Stimulated activated CD4-positive, alpha-beta T cell treated with anti-CD3 and anti-CD28 coated beads, TNF-alpha, amount 100 ng/mL, for 48 hours (primary cell): ENCODE measurements around the gene FBXL17.

Experiments used
- DNase-seq, 3 donors: peaks; one replicate each; pipeline ENCODE4 v3.0.0-alpha.2; 2020; ENCODE audit warnings: low read depth in 3 of 3

FBXL17 gene

DNA sequence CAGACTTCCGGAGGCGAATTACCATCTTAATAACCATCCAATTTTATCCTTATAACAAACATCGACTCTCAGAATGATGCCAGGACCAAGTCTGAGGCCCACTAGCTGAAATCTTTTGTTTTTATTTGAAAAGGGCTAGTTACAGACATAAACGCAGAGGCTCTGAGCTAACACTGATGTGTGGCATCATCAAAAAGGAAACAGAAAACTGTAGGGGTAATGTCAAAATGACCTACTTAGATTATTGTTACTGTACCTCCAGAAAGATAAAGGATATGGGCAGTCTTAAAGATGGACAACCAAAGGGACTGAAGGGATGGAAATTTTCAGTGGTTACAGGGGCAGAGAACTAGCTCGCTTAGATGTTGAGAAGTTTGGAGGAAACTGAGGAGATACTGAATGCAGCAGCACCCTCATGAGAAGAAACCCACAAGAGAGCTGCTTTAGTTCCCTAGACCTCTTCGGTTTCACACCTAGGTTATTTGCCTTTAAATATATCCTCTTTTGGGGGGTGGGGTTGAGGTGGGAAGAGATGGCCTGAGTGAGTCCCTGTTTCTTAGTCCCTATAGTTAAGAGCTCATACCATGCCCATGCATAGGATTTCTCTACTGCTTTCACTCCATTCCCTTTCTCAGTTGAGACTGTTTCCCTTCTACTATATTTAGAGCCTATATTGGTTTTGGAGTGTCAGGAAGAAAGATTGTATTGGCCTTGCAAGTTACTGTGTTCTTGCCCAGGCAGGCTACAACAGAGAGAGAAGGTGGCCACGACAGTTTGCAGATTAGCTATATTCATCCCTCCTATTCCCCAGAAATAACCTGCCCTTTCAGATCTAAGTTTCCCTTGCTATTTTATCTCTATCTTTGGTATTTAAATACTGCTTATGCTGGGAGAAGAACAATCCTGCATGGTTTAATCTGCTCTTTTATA is 390.8 kb downstream of the FBXL17 start:
- DNase-seq = no peak

DNA sequence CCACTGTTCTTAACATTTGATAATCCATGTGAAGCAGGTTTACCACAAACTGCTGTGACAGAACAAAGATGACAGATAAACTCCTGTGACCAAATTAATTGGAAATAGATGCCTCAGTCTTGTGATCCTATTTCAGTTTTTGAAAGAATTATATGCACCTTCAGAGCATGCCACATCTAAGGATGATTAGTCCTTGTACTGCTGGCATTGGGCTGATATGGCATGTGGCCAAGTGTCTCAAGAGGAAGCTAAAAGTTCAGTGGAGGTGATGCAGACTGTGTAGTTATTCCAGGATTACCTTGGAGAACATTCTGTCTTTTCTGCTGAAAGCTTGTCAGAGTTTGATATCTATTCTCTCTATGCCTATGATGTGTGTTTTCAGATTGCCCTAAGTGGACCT is 396.8 kb downstream of the FBXL17 start:
- DNase-seq = no peak

DNA sequence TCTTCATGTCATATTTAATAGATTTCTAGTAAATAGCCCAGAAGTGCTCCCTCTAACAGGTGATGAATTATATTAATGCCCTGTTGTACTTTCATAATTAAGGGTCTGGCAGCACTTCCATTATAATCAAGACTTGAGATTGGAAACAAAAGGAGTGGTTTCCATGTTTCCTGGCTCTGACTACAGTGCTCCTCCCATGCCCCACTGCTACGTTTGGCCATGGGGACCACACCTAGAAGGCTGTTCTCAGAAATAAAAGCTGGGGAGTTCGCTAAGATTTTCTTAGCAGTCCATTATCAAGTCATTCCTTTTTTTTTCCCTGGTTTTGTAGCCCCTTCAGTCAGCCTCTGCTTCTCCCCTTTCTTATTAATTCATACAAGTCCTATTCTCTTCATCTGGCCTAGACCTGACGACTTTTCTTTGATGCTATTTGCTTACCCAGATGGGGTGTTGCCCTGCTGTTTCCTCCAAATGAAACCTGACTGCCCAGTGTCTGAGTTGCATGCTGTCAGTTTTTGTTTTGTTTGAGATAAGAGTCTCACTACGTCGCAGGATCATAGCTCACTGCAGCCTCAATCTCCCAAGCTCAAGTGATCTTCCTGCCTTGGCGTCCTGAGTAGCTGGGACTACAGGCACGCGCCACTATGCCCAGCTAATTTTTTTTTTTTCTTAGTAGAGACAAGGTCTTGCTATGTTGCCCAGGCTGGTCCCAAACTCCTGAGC is 399.0 kb downstream of the FBXL17 start:
- DNase-seq = no peak

GRCh38 chr5:107980923-107981692 is 400.8 kb downstream of the FBXL17 start:
- DNase-seq = no peak

GRCh38 chr5:107979900-107980299 is 402.0 kb downstream of the FBXL17 start:
- DNase-seq = no peak

DNA sequence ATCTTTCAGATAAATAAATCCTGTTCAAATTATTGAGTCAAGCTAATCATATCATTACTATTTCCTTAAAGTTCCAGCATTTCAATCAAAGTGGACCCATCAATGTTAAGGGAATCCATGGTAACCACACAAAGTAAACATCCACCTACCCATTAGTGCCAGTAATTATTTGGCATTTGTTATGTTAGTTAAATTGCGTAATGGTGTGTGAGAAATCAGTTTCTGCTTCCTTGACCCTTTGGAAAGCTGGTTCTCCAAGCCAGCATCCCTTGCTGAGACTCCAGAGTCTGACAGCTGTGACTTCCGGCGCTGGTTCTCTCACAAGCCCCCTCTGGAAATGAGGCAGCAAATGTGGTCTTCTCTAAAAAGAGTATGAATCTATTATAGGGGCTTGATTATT is 402.6 kb downstream of the FBXL17 start:
- DNase-seq = no peak

DNA sequence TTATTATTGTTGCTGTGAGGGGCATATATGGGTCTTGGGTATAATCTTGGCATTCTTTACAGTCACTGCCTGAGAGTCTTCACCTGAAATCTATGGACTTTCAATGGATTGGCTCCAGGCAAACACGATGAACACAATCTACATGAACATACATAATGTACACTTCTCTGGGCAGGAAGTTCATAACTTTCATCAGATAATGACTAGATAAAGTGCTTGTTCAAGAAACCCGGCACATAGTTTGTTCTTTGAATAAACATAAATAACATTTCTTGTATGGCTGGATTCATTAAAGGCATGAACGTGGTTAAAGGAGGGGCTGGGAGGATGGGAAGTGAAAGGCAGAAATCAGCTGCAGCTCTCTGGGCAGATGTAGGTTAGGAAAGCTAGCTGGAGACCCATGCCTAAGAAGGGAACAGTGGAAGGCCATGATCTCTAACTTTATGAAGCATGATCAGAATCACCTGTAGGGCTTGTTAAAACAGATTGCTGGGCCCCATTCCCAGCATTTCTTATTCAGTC is 404.3 kb downstream of the FBXL17 start:
- DNase-seq = no peak

DNA sequence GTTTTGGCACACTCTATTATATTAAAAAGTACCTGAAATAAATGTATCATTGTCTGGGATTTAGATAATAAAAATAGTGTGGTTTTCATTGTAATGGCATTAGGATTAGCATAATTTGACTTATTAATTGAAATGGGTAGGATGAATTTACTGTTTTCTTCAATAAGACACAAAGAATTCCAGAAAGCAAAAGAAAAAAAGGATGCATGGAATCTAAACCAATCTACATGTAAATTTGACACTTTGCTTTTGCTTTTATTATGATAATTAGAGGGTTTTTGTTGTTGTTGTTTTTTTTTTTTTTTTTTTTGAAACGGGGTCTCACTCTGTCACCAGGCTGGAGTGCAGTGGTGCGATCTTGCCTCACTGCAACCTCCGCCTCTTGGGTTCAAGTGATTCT is 406.3 kb downstream of the FBXL17 start:
- no peak for DNase-seq

- DNase-seq = no peak
These were observed 410.1 kb downstream of the FBXL17 start for GRCh38 chr5:107971846-107972245.

- no peak for DNase-seq
These were observed 412.1 kb downstream of the FBXL17 start for GRCh38 chr5:107969847-107970246.

DNA sequence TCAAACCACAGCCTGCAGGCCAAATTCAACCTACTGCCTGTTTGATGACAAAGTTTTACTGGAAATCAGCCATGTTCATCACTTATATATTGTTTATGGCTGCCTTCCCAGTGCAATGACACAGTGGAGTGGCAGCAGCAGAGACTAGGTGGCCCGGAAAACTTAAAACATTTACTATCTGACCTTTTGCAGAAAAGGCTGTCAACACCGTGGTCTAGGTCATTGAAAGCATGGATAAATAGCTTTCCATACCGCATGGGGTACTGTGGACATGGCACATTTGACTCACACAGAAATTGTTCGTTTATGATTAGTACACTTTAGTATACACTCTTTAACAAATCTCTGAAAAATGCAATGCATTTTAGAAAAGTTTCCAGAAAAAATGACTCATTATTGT is 412.9 kb downstream of the FBXL17 start:
- no peak for DNase-seq

- DNase-seq = no peak
These were observed 413.5 kb downstream of the FBXL17 start for GRCh38 chr5:107968406-107968843.

- DNase-seq = no peak
These were observed 415.7 kb downstream of the FBXL17 start for GRCh38 chr5:107966201-107966600.

DNA sequence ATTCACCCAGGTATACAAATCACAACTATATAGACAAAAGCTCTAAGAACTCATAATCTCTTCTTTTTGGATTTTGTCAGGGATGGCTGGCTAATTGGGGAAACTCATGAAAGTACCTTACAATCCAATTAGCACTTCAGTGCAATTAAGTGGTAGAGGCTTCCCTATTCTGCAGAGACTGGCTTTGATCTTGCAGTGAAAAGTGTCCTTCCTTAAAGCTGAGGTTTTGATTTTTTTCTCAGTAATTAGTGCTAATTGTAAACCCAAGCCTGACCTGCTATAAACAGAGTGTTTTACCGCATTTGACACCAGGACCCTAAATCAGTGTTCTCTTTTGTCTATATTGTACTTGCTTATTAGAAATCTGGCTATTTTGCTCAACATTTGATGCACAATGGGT is 417.2 kb downstream of the FBXL17 start:
- DNase-seq = no peak

DNA sequence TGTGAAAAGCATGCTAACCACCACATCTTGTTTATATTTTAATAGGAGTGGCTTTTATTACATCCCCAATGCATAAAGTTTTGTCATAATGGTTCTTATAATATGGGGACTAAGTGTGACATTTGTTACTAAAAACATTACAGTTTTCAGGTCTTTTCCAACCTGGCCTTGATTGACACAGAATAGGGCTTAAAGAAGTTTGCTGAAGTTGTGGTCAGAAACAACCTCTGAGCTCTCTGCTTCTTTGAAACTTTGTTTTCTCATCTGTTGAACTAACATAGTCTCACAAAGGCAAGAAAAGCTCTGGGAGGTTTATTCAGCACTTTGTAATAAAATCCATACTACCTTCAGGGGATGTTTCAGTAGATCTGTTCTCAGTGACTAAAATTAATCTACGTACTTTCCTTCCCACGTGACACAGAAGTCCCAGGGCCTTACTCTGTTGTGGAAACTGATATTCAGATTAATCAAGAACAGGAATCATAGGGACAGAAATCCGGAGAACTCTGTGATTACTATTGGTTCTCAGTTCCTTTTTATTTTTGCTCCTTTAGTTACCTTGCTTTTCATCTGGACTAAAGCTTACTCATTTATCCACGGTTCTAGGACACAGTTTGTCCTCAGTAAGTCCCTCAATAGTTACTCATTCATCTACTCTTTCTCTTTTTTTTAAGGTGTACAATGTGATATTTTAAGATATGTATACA is 422.2 kb downstream of the FBXL17 start:
- no peak for DNase-seq

- no peak for DNase-seq
These were observed 423.0 kb downstream of the FBXL17 start for GRCh38 chr5:107958861-107959260.

GRCh38 chr5:107958432-107958831 is 423.5 kb downstream of the FBXL17 start:
- DNase-seq = no peak

- DNase-seq = no peak
These were observed 424.8 kb downstream of the FBXL17 start for GRCh38 chr5:107957051-107957450.

- DNase-seq = no peak
These were observed 426.6 kb downstream of the FBXL17 start for GRCh38 chr5:107955321-107955720.

- DNase-seq = no peak
These were observed 427.6 kb downstream of the FBXL17 start for GRCh38 chr5:107954254-107954653.

GRCh38 chr5:107952450-107952849 is 429.4 kb downstream of the FBXL17 start:
- DNase-seq = no peak
